ENCODE data around the gene TSEN2.
A peak's percentile ranks its signal among the peaks of the same experiment; 100 is the strongest.
"Not testable (repeated sequence)": the region's sequence is repeated elsewhere in the genome, so short reads cannot be mapped to it uniquely, and the experiment has no call there.

Gene TSEN2

DNA sequence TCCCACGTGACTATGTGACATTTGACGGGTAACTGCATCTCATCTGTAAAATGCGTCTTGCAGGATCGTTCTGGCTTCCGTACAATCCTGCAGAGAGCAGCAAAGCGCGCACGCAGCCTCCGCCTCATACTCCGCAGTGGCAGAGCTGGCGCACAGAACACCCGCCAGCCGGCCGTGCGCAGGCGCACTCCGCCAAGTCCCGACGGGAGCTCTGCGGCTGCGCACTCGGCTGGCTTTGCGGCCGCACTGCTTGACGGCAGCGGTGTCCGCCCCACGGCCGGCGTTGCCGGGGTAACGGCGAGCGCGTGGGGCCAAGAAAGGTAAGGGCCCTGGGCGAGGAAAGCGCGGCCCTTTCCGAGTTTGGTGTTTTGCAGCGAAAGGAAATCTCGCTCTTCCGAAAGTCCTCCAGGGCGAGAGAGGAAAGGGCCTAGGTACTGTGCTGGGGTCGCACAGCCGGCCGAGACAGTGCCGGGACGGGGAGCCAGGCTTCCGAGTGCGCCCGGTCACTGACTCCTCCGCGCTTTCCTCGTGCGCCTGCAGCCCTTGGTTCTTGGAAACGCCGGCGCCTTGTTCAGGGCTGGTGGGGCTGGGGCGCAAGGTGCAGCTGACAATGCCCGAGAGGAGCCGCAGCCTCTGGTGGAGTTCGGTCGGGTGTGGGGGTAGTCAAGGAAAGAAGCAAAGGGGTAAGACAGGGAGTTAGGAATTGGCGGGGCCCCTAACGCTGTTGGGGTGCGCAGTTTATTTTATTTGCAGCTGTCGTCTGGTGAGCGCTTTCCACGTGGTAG, at the start of gene TSEN2:
TSEN2 (plus strand) TSS at position 283 of the 785 bp plus-strand sequence. CDS start 5,321 bp downstream, outside the sequence.
- peak; percentile 89 for DNase-seq

DNA sequence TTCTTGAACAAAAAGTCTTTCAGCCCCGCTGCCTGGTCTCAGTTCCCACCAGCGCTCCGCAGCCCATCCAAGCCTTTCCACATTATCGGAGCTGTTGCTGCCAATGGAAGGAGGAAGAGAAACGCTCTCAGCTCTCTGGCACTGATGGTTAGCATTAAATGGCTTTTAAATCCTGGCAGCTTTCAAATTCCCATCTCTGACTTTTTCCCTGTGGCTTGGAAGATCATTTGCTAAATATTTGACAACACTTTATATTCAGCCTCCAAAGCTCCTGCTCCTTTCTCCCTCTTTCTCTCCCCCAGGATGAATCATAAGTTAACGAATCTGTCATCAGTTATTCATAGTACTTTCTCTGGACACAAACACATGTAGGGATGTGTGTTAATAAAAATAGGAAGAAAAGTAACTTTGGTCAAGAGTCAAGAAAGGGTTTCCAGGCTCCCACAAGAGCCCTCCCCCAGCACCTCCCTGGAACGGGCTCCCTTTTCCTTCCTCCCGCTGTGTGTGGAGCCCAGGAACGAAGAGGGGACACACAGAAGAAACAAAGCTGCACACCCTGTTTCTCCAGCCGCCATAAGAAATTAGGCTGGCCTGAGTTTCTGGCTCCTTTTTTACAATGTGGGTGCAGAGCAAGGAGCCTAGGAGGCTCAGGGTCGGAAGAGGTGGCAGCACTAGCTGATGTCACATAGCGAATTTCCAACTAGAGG, 47.6 kb upstream of the TSEN2 start:
- DNase-seq, result no peak

GRCh38 chr3:12437221-12437605, 47.1 kb upstream of the TSEN2 start:
- no peak for DNase-seq

DNA sequence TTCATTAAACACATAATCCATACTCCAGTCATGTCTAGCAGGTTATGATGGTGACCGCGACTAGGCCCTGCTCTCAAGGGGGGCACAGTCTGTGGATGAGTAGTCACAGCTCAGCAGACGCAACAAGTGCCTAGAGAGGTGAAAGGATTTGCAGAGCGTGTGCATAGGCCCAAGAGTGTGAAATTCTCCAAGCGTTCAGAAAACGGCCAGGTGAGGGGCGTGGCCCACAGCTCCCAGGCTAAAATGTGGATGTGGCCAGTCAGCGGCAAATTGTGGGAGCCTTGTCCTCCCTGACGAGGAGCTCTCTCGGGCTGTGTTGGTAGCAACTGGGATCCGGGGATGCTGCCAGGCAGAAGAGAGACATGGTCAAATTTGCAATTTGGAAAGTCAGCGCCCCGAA, 46.4 kb upstream of the TSEN2 start:
- no peak for DNase-seq

GRCh38 chr3:12438318-12438717, 46.0 kb upstream of the TSEN2 start:
- DNase-seq, result no peak

DNA sequence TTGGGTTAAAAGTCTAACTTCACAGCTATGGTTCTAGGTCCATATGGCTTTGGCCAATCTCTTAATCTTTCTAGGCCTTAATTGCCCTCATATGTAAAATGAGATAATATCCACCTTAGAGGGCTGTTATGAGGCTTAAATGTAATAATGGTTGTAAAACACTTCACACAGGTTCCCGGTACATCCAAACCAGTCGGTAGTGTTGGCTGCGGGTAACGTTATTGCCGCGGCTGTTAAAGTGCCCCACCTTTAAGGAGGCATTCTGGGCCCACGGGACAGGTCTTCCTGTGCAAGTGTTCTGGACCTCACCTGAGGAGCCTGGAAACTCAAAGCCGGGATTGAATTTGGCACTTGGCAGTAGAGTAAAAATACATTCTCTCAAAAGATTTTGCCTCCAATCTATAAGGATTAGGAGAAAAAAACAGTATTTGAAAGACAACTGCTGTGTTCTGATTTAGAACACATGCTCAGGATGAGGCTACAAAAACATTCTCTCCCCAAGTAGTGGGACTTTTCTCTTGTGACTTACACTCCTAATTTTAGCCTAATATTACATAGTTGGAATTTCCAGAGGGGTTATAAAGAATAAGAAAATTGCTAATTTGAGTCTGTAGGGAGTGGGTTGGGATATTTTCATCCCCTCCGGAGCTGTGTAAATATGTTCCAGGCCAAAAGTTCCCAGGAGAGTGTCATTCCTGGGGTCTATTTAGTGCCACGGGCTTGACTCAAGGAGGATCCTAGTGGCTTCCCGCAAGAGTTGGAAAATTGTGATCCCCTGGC, 44.9 kb upstream of the TSEN2 start:
- no peak for DNase-seq

GRCh38 chr3:12440927-12441714, 43.2 kb upstream of the TSEN2 start:
- DNase-seq, result no peak

DNA sequence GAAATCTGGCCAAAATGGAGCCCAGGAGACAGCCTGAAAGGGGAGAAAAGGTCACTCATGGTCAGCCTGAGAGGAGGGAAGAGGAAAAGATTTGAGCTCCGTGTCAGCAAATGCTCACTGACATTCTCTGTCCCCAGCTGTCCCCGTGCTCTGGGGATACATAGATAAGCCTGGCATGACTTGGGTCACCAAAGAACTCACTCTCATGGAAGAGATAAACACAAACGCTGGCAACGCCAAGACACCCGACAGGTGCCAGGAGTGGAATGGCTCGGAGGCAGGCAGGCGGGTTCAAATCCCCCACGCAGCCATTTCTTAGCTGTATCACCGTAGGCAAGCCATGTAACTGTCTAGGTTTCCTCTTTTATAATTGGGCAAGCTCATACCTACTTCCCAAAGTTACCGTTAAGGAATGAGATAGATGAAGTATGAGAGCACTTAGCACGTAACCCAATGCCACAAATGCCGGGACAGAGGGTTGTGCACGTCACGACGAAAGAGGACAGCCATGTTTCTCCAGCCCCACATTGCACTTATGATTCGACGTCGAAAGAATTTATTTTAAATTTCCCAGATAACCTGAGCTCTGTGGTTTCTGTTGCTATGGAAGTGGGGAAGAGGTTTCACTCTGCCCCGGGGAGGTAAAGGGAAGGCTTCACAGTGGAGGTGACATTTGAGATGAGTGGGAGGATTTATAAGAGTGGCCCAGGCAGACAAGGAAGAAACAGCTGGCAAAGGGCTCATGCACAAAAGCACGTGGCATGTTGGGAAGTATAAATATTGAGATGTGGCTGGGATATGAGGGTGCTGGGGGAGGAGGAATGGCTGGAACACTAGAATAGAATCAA, 41.4 kb upstream of the TSEN2 start:
- no peak for DNase-seq

GRCh38 chr3:12443781-12444522, 40.3 kb upstream of the TSEN2 start:
- DNase-seq, result no peak

DNA sequence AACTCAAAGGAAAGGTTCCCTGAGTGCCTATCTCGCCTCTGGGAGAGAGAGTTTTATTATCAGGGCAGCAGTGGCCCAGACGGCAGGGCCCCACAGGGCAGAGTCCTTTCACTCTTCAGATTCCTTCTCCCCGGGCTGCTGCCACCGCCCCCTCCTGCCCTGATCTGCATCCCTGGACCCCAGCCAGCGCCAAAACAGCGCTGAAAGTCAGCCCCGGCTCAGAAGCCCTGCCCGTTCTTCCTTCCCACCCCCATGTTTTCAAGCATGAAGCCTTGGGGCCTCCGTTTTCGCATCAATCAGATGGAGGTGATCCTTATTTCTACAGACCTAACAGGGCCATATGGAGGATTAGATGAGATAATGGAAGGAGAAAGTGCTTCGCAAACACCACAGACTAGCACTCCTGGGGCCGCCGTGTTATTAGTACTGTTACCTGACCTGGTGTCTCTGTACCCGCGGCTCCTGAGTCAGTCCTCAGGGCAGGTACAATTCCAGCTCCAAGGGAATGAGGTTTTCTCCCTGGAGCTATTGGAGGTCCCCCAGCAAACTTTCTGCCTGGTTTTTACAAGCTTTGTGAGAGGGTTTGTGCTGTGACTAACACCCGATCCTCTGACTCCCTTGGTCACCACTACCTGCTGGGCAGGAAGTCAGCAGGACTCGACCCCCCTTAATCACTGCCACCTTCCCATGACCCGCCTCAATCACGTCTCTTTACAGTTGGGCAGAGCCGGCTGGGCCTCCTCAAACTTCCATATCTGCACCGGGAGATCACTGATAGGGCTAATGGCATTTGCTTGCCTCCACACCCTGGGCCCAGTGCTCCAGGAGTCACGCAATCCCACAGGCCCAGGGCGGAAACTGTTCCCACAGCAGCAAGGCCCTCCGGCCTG, 39.5 kb upstream of the TSEN2 start:
- no peak for DNase-seq

GRCh38 chr3:12445523-12446240, 38.6 kb upstream of the TSEN2 start:
- DNase-seq, result no peak

- no peak for DNase-seq
Observed at GRCh38 chr3:12446298-12446697, 38.0 kb upstream of the TSEN2 start.

- no peak for DNase-seq
Observed at GRCh38 chr3:12447075-12447474, 37.2 kb upstream of the TSEN2 start.

DNA sequence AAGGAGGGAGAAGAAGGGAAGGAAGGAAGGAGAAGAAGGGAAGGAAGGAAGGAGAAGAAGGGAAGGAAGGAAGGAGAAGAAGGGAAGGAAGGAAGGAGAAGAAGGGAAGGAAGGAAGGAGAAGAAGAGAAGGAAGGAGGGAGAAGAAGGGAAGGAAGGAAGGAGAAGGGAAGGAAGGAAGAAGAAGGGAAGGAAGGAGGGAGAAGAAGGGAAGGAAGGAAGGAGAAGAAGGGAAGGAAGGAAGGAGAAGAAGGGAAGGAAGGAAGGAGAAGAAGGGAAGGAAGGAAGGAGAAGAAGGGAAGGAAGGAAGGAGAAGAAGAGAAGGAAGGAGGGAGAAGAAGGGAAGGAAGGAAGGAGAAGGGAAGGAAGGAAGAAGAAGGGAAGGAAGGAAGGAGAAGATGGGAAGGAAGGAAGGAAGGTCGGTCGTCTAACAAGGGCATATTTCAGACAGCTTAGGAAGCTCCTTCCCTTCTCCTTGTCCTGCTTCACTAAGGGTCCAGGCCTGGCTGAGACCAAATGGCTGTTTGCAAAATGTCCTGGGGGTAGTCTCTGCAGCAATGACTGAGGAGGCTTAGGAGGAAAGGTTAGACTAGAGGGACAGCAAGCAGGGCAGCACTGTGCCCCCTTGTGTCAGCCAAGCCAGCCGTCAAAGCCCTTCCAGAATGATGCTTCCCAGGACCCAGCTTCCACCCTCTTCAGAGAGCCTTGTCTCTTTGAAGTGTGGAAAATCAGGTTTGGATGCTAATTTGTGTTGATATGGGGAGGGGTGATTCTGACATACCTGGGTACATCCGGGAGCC, 35.7 kb upstream of the TSEN2 start:
- not testable (repeated sequence) for DNase-seq

DNA sequence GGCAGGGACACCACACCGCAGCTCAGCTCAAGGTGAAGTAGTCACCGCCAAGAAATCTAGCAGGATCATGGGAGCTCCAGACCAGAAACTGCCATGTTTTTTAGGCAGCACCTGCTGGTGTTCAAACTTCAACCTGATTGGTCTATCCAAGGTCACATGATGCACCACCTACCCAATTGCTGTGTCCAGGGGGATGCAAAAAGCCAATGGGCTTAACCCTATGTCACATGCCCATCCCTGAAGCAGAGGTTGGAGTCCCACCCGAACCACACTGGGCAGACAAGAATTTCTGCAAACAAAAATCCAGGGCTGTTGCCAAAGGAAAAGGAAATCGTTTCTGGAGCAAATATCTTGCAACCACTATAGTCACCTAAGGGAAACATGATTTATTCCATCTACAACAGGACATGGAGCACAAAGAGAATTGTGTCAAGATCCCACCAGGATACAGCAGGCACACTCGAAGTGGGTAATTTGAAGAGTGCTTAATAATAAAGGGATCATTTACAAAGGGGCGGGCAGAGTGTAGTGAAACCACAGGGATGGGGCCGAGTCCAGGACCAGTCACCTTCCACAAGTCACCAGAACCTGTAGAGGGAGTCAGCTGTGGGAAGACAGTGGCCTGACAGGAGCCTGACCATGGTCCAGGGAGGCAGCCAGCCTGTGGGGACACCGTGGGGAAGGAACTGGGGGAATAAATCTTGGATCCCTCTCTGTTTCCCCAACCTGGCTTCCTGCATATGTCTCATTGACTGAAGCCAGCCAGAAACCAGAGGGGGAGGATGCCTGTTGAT, 34.2 kb upstream of the TSEN2 start:
- DNase-seq, result no peak

- DNase-seq, result no peak
Observed at GRCh38 chr3:12451481-12451880, 32.8 kb upstream of the TSEN2 start.

GRCh38 chr3:12451960-12452359, 32.3 kb upstream of the TSEN2 start:
- no peak for DNase-seq
